DMS114 treated with DMSO at 0.1 percent for 48 hours (cell line): ENCODE data around the gene PROCA1.
"Not testable (repeated sequence)": the region's sequence is repeated elsewhere in the genome, so short reads cannot be mapped to it uniquely, and the experiment has no call there.

Experiments
- DNase-seq: peaks from one replicate; lab custom pipeline; 2025; ENCODE audit not compliant: unreplicated experiment; lab: John Stamatoyannopoulos, UW

The PROCA1 gene

DNA sequence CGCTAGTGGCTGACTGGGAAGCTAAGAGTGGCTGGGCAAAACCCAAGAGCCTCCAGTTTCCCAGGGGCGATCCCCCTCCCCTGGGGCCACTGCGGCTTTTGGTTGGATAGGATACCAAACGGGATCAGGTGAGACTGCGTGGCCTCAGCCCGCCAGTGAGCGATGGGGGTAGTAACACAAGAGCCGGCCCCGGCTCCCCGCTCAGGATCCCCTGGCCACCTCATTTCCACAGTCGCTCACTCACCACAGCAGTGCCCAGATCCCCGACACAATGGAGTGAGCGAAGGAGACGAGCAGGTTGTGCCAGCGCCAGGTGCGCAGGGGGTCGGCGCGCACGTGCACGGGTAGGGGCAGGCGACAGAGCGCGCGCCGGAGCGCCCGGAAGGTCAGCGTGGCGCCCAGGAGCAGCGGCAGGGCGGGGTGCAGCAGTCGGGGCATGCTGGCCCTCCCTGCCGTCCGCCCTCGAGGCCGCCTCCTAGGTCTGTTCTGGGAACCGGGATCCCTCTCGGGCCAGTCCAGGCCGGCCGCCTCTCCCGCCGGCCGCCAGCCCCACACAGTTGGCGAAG lies 14.1 kb upstream of the PROCA1 start:
- DNase-seq: peak; percentile 71

DNA sequence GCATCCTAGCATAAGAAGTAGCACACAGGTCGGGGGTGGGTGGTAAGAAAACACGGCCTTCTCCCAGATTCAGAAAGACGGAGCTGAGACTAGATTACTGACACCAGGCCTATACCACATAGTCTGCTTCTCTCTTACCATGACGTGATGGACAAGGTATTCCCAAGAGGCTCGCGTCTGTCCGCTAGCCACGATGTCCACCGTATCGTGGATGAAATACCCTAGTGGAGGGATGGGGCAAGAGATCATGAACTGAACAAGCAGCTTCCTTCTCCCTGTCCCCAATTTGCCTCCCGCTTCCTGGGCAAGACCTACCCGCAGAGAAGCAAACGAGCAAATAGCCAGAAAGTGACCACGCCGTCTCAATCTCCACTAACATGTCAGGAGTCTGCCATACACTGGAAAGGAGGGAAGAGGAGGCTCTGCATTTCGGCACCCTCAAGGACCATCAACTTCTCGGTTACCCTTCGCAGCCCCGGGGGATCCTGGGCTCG lies 13.5 kb upstream of the PROCA1 start:
- peak; percentile 71 for DNase-seq

DNA sequence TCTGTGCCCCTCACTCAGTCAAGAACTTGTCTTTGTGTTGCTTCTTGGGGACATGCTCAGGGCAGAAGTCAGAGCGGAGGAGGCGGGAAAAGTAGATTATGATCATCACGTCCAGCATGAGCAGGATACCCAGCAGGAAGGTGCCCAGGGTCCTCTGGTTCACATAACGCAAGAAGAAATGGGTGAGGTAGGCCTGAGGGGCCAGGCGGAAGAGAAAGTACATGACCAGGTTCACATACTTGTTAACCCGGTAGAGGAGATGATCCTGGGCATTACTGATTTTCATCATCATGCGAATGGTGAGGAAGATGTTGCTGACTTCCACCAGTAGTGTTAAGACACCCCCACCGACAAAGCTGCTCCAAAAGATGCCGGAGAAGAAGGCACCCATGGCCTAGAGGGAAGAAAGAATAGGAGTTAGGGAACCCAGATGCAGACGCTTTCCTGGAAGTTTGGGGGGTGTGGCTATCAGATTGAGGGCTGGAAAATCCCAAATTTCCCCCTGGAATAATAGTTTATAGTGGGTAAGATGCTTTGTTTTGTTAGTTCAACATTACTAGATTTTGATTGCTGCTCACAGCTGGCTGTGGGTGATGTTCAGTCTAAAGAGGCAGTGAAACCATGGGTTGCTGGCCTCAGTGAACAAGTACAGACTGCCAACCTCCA lies 12.9 kb upstream of the PROCA1 start:
- peak; percentile 59 for DNase-seq

DNA sequence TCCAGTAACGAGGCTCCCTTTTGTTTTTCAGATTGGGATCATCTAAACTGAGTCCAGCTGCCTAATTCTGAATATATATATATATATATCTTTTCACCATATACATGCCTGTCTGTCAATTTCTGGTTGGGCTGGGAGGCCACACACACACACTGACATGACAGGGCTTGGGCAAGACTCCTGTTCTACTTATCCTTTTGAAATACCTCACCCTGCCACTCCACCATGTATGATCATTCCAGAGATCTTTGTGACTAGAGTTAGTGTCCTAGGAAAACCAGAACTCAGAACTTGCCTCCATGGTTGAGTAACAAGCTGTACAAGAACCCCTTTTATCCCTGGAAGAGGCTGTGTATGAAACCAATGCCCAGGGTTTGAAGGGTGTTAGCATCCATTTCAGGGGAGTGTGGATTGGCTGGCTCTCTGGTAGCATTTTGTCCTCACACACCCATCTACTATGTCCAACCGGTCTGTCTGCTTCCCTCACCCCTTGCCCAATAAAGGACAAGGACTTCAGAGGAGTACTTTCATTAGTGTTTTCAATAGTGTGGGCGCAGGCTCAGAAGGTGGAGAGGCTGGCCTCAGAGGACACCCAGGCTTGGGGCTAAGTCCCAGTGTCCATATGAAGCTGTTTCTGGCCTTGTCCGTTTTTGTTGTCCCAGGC lies 12.3 kb upstream of the PROCA1 start:
- not testable (repeated sequence) for DNase-seq

DNA sequence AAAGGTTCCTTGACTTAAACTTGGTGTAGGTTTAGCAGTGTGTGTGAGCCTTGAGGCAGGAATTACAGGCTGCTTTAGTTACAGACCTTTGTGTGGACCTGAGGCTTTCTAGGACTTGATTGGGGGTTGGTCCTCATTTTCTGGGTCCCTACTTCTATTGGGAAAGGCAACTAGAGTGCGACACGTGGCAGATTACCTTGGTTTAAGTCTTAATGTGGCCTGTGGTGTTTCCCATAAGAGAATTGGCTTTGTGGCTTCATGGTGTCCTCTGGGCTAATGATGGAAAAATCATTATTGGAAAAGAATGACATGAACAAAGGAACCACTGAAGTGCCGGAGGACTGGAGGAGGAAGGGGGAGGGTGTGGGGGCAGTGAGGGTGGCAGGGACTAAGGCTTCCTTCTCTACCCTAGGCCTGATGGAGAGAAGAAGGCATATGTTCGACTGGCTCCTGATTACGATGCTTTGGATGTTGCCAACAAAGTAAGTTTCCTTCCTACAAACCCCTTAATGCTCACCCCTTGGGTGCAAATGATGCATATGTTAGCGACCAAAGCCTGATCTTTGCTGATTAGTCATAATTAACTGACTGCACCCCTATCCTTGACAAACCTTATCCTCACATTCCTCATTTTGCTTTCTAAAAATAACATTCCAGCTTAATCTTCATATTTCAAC lies 11.6 kb upstream of the PROCA1 start:
- DNase-seq: no peak

DNA sequence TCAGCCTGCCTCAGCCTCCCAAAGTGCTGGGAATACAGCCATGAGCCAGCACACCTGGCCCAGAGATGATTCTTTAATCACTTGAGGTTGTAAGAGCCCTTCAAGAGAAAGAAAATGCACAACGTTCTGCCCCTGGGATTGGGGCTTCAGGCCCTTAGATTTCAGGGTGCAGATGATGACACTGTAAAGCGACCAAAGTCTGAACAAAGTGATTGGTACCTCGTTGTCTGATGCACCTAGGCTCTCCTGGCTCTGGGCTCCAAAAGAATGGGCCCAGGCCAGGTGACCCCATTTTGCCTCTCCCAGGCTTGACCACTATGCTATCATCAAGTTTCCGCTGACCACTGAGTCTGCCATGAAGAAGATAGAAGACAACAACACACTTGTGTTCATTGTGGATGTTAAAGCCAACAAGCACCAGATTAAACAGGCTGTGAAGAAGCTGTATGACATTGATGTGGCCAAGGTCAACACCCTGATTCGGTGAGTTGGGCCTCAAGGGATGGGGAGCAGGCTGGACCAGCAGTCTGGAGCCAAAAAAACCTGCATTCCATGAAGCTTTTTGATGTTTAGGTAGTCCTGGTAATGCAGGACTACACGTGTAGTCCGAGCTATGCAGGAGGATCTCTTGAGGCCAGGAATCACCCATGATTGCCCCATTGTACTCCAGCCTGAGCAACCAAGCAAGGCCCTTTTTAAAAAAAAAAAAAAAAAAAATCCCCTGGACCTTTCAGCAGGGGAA lies 10.9 kb upstream of the PROCA1 start:
- DNase-seq: no peak

DNA sequence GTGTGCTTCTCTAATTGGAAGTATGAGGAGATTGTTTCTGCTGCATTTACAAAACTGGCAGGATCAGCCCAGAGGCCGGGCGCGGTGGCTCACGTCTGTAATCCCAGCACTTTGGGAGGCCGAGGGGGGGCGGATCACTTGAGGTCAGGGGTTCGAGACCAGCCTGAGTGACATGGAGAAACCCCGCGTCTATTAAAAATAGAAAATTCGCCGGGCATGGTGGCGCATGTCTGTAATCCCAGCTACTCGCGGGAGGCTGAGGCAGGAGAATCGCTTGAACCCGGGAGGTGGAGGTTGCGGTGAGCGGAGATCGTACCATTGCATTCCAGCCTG lies 9.3 kb upstream of the PROCA1 start:
- not testable (repeated sequence) for DNase-seq

DNA sequence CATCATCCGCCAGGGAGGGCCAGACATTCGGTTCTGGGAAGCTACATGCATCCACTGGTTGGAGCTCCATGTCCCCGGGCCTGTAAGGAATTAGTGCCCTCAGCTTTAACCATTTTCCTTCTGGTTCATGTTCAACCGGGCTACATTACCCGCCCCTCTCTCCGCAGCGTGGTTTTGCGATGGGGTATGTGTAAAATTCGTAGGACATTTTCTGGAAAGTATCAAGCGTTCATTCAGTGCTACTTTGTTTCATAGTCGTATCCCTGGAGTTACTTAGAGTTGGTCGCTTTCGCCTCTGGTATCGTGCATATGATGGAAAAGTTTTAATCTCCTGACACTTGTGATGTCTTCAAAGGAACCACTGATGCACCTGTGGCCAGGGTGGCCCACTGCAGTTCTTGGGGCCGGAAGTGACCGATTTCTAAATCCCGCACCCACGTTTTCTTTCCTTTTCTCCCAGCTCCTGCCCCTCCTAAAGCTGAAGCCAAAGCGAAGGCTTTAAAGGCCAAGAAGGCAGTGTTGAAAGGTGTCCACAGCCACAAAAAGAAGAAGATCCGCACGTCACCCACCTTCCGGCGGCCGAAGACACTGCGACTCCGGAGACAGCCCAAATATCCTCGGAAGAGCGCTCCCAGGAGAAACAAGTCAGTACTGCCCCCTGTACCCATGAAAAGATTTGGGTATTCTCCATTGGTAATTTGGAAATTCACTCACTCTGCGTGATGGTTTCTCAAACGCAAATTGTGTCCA lies 8.7 kb upstream of the PROCA1 start:
- DNase-seq: no peak

DNA sequence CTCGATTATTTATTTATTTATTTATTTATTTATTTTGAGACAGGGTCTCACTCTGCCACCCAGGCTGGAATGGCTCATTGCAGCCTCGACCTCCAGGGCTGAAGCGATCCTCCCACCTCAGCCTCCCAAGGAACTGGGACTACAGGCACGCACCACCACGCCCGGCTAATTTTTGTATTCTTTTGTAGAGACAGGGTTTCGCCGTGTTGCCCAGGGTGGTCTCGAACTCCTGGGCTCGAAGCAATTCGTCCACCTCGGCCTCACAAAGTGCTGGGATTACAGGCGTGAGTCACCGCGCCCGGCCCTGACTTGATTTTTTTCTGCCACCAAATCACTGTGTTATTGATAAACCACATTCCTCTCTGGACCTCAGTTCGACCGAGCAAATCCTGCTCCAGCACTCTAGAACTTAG lies 7.3 kb upstream of the PROCA1 start:
- DNase-seq: no peak

DNA sequence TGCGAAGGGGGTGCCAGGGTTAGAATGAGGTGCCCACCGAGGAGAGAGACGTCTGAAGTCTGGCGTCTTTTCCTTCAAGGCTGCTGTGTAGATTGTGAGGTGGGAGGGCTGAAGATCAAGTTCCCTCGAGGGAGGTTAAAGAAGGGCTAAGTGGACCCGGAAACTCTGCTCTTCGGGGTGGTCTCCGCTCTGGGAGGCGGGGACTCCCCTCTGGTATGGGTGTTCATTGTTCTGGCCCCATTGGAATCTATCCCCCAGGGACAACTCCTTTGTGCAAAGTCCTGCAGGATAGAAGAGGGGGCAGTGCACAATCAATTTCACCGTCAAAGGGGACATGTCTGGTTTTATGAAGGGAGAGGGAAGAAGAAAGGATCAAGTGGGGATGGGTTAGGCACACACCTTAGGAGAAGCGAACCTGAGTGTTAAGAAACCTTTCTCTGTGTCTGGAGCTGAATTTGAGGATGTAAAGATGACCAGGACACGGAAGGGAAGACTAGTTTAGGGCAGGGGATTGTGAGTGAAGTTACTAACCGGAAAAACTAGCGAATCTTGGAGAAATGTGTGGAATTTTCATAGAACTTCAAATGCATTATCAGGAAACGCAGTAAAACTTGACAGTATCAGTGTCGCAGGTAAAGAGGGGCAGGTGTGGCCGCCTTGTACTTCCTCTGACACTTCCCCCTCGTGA lies 6.8 kb upstream of the PROCA1 start:
- DNase-seq: no peak

DNA sequence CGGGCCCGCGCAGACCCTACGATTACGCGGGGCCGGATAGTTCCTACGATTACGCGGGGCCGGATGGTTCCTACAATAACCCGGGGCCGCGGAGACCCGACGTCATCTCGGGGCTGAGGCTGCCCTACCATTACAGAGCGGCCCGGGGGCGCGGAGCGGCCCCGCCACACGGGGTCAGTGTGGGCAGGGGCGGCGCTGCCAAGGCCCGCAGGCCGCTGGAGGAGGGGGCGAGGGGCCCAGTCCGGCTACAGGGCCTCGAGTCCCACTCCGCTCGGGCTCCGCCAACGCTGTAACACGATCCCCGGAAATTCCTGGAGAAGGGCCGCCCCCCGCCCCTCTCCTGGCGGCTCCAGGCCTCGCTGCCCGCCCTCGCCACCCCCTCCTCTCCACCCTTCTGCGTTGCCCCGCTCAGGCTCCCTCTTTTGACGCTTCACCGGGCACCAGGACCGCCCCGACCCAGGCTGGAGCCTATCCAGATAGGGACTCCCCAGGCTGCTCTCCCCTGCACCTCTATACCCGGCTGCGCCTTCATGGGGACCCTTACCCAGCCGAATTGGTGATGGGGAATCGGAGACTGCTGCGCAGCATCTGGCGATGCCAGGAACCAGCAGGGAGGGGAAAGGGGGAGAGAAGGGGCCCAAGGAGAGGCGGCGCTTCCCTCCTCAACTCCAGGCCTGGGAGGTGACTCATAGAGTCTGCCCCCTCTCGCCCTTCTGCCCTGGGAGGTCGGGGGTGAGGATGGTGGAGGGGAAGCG lies 6.1 kb upstream of the PROCA1 start, which contains the start of gene RAB34:
Gene RAB34, minus strand, starts transcription at position 291 of the 755 bp plus-strand sequence. CDS start 602 bp downstream, outside the sequence.
- peak; percentile 32 for DNase-seq

DNA sequence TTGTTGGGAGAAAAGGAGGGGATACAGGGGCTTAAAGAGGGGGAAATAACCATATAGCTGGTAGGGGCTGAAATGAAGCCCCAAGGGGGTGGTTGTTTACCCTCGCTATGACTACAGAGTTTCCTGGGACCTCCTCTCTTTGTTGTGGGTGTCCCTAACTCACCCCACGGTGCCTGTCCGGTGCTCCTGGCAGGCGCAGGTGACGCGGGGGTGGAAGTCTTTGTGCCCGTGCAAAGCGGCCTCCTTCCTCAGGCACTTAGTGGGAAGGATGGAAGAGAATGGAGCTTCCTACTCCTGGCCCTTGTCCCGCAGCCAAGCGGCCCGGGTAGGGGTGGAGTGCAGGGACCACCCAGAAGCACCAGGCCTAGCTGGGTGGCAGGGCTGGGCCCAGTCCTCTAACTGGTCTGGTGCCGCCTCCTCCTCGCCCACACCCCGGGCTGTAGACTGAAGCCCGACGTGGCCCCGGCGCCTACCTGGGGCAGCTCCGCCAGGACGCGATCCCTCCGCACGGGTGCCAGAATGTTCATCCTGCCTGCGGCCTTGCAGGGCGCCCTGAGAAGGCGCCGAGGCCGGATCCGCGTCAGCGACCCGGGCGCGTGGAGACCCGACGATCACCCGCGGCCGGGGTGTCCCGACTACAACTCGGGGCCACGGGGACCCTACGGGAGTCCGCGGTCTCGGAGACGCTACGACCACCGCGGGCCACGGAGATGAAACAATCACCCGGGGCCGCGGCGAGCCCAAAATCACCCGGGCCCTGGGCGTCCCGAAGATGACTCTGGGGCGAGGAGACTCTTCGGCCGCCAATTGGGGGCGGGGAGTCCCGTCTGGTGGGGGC lies 5.3 kb upstream of the PROCA1 start:
- DNase-seq: no peak

DNA sequence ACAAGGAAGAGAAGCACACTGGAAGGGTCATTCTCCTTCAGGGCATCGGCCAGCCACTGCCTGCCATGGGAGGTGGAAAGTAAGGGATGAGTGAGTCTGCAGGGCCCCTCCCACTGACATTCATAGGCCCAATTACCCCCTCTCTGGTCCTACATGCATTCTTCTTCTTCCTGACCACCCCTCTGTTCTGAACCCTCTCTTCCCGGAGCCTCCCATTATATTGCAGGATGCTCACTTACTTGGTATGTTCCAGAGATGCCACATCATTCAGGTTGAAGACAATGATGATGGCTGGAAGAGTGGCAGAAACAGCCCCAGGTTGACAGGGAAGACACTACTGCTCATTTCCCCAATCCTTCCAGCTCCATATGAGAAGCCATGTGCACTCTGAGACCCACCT lies 3.5 kb upstream of the PROCA1 start:
- no peak for DNase-seq

DNA sequence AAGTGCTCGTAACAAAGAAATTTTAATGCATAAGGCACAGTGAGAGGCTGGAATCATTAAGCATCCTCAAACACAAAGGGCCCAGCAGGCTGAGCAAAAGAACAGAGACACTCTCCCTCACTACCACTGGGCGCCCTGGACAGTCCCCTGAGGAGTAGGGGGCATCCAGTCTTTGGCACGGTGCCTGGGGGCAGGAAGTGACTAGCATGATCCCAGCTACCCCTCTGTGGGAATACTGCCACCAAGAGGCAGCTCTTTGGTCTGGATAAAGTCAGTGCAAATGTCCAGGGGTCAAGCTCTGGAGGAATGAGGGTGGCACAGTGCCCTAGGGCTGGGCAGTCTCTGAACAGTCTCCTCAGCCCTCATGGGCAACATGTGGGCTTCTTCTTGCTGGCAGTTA lies 2.6 kb upstream of the PROCA1 start:
- no peak for DNase-seq

DNA sequence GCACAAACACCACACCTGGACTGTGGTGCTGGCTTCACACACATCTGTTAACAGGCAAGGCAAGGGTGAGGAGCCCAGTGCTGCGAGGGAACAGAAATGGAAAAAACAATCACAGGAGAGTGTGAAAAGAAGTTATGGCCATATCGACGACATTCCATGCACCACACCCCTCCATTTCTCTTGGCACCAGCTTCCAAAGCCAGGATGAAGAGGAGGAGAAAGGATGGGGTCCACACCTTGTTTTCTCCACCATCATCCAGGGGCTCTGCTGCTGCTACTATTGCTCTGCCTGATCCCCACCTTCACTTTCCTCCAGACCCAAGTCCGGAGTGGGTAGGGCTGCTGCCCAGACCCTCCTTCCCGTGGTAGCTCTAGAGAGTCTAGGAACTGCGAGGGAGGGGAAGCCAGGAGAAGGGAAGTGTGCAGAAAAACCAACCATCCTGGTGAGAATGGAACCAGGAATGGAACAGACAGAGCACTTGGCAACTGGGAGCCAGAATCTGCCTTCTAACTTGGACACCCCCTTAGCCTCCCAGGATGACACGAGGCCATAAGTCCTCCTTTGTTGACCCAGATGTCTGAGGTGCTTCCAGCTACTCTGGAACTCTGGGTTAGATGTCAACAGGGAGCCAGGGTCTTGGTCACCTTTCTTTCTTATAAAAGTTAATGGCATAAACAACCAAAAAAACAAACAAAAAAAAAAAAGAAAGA lies 1.2 kb upstream of the PROCA1 start:
- no peak for DNase-seq

DNA sequence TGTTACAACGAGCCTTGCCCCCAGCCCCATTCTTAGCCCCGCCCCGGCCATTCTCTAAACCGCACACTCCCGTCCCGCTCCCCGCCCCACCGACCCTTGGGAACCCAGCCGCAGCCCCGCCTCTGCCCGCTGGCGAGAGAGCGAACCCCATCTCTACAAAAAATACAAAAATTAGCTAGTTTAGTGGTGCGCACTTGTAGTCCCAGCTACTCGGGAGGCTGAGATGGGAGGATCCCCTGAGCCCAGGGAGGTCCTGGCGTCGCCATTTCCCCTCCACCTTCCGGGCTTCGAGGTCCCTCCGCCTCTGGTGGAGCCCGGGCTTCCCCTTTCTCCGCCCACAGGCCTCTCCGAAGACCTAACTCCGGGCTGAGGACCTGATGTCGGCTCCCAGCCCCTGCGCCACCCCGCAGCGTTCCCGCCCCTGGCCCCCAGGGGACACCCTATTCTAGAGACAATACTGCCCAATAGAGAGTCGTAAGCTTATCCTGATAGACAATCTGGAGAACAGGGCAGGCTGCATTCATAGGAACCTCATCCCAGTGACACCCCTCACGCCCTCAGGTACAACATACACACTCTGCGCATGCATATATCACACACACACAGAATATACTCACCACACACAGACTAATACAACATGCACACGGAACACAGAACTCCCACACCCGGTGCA lies 480 bp upstream of the PROCA1 start:
- DNase-seq: no peak
